GM10847 (cell line): Measurements from ENCODE around the gene CALHM5.

ENCODE experiments used
- POLR2A ChIP-seq: IDR thresholded peaks from 2 replicates; pipeline ENCODE4 v1.6.1; 2011; ENCODE audit not compliant: insufficient read length; ENCODE audit errors: extremely low read depth

The CALHM5 gene

GRCh38 chr6:116491610-116492330 is 19.7 kb upstream of the CALHM5 start:
- no peak for TF ChIP-seq POLR2A

GRCh38 chr6:116492331-116493067 is 18.9 kb upstream of the CALHM5 start:
- TF ChIP-seq POLR2A = no peak

GRCh38 chr6:116497113-116497676 is 14.2 kb upstream of the CALHM5 start:
- no peak for TF ChIP-seq POLR2A

GRCh38 chr6:116500969-116501433 is 10.4 kb upstream of the CALHM5 start:
- TF ChIP-seq POLR2A = no peak

GRCh38 chr6:116507324-116507723 is 4.1 kb upstream of the CALHM5 start:
- TF ChIP-seq POLR2A = no peak

- TF ChIP-seq POLR2A = no peak
These were observed 2.9 kb upstream of the CALHM5 start for GRCh38 chr6:116508527-116508926.

GRCh38 chr6:116512111-116512559 is 696 bp downstream of the CALHM5 start:
- no peak for TF ChIP-seq POLR2A

- no peak for TF ChIP-seq POLR2A
These were observed 1.3 kb downstream of the CALHM5 start for GRCh38 chr6:116512734-116513133.

- no peak for TF ChIP-seq POLR2A
These were observed 1.9 kb downstream of the CALHM5 start for GRCh38 chr6:116513224-116513875.

GRCh38 chr6:116514111-116514510 is 2.7 kb downstream of the CALHM5 start:
- TF ChIP-seq POLR2A = no peak

GRCh38 chr6:116515141-116515540 is 3.7 kb downstream of the CALHM5 start:
- no peak for TF ChIP-seq POLR2A

GRCh38 chr6:116518621-116519368 is 7.4 kb downstream of the CALHM5 start:
- no peak for TF ChIP-seq POLR2A

GRCh38 chr6:116522896-116523295 is 11.5 kb downstream of the CALHM5 start:
- no peak for TF ChIP-seq POLR2A

GRCh38 chr6:116524236-116524635 is 12.8 kb downstream of the CALHM5 start:
- no peak for TF ChIP-seq POLR2A

GRCh38 chr6:116528133-116528532 is 16.7 kb downstream of the CALHM5 start:
- TF ChIP-seq POLR2A = no peak
